ENCODE results near the gene PET117. TPM values are rescaled to one million over a fixed set of nuclear protein-coding genes. Genes with fewer than 3 reads are reported as not detected.
"Not testable (repeated sequence)": the region's sequence is repeated elsewhere in the genome, so short reads cannot be mapped to it uniquely, and the experiment has no call there.

The PET117 gene
- polyA plus RNA-seq, 1 experiment: 12.1 TPM

DNA sequence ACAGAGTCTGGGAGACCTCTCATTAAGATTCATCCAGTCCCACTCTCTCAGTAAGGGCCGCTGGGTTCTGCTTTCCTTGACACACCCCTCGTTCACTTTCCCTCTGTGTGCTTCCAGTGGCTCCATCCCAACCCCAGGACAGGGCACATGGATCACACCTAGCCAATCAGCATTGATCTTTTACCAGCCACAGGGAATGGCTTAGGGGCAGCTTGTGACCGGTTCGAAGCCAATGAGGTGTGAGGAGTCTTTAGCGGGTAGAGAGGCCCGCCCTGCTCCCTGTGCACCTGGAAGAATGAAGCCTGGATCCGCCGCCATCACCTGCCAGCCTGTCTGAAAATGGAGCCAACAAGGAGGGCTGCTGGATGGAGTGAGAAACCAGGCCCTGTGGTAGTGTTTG, 44.8 kb upstream of the PET117 start:
- ChIA-PET CTCF (no interaction called here), POLR2A (no interaction called here)
- DNase-seq (ENCODE audit: low read depth, low spot score): no peak
- H3K27me3 ChIP-seq (ENCODE audit: control insufficient read depth, insufficient read depth, low read length): no peaks in the 10 kb centered on the region
- H3K27ac ChIP-seq (ENCODE audit: low read depth, low read length): no peak overlapping the region
- H3K4me3 ChIP-seq (ENCODE audit: low read depth, low read length): no peak overlapping the region
- H3K9me3 ChIP-seq (ENCODE audit: control insufficient read depth, insufficient read depth, low read length): no peaks in the 10 kb centered on the region
- TF ChIP-seq, protein P1, sequence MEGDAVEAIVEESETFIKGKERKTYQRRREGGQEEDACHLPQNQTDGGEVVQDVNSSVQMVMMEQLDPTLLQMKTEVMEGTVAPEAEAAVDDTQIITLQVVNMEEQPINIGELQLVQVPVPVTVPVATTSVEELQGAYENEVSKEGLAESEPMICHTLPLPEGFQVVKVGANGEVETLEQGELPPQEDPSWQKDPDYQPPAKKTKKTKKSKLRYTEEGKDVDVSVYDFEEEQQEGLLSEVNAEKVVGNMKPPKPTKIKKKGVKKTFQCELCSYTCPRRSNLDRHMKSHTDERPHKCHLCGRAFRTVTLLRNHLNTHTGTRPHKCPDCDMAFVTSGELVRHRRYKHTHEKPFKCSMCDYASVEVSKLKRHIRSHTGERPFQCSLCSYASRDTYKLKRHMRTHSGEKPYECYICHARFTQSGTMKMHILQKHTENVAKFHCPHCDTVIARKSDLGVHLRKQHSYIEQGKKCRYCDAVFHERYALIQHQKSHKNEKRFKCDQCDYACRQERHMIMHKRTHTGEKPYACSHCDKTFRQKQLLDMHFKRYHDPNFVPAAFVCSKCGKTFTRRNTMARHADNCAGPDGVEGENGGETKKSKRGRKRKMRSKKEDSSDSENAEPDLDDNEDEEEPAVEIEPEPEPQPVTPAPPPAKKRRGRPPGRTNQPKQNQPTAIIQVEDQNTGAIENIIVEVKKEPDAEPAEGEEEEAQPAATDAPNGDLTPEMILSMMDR (IDR thresholded peaks at IDR 0.05; ENCODE audit: low read depth, low read length): no peak

DNA sequence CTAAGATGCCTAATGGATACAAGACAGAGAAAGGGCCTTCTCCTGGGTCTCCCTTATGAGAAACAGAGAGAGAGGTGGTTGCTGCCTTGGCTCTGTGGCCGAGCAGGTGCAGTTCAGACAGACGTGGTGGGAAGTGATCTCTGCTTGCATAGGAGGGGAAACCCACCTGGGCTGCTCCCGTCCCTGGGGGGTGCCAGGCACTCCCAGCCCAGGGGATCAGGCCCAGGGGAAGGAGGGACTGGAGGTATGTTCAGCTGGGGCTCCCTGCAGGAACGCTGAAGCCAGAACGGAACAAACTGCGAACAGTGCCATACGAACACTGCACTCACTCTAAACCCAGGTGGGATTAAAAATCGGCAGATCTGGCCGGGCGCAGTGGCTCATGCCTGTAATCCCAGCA, 44.3 kb upstream of the PET117 start:
- no peak for DNase-seq (ENCODE audit: low read depth, low spot score)
- Histone ChIP-seq H3K9me3 (ENCODE audit: control insufficient read depth, insufficient read depth, low read length) (no peaks in the 10 kb centered on the region), H3K27me3 (ENCODE audit: control insufficient read depth, insufficient read depth, low read length) (no peaks in the 10 kb centered on the region), H3K27ac (ENCODE audit: low read depth, low read length) (no peak overlapping the region), H3K4me3 (ENCODE audit: low read depth, low read length) (no peak overlapping the region)
- TF ChIP-seq, protein P1 (IDR thresholded peaks at IDR 0.05; ENCODE audit: low read depth, low read length): no peak
- ChIA-PET POLR2A (no interaction called here), CTCF (no interaction called here)

DNA sequence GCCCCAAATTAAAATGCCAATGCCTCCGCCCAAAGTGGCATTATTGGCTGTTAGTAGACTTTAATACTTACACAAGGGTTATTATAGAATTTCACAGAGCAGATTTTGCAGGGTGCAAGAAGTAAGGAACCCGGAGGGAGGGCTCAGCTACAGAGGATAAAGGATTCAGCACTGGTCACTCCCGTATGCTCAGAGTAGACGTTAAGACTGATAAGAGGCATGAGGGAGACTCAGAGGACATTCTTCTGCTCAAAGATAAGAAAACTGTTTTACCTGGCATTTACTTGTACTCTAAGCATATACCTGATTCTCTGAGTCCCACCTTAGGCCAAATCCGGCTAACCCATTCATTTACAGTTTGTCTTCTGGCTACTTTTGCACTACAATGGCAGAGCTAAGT, 43.5 kb upstream of the PET117 start:
- Histone ChIP-seq H3K4me3 (ENCODE audit: low read depth, low read length) (no peak overlapping the region), H3K9me3 (ENCODE audit: control insufficient read depth, insufficient read depth, low read length) (no peaks in the 10 kb centered on the region), H3K27me3 (ENCODE audit: control insufficient read depth, insufficient read depth, low read length) (no peaks in the 10 kb centered on the region), H3K27ac (ENCODE audit: low read depth, low read length) (no peak overlapping the region)
- TF ChIP-seq, protein P1 (IDR thresholded peaks at IDR 0.05; ENCODE audit: low read depth, low read length): no peak
- DNase-seq (ENCODE audit: low read depth, low spot score): no peak
- CTCF ChIA-PET: no interaction called here
- POLR2A ChIA-PET: no interaction called here

DNA sequence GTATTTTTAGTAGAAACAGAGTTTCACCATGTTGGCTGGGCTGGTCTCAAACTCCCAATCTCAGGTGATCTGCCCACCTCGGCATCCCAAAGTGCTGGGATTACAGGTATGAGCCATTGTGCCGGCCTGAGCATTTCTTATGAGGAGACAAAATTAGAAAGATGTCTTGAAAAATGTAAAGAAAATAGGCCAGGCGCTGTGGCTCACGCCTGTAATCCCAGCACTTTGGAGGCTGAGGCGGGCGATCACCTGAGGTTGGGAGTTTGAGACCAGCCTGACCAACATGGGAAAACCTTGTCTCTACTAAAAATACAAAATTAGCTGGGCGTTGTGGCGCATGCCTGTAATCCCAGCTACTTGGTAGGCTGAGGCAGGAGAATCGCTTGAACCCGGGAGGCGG, 37.1 kb upstream of the PET117 start:
- DNase-seq (ENCODE audit: low read depth, low spot score); H3K9me3 ChIP-seq (ENCODE audit: control insufficient read depth, insufficient read depth, low read length); CTCF ChIA-PET; POLR2A ChIA-PET; H3K27ac ChIP-seq (ENCODE audit: low read depth, low read length); H3K4me3 ChIP-seq (ENCODE audit: low read depth, low read length); H3K27me3 ChIP-seq (ENCODE audit: control insufficient read depth, insufficient read depth, low read length): not testable (repeated sequence)

DNA sequence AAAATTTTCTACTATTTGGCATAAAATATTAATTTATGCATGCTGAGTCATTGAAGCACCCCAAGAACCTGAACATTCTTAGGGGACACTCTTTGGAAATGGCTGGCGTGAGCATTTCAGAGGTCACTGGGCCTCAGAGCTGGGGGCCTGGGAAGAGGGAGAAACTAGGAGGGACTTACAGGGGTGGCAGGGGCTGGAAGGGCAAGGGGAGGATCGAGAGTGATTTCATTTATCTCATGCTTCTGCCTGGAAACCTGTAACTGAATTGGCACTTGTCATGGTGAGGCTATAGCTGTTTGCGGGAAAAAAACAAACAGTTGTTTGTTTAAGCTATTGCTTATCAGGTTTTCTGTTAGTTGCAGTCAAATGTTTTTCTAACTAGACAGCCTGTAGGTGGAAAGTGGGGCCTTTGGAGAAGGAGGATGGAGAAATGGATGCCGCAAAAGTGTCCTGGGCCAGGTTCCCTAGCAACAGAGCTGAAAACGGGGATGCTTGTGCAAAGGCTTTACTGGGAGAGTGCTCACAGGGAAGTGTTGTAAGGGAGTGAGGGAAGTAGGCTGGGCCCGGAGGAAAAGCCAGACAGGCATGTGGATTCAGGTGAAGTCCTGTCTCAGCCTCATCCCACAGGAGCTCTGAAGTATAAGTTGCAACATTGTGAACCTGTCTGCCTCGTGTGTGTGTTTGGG, 36.4 kb upstream of the PET117 start:
- ChIA-PET CTCF (interaction anchor here (0.6 kb wide), 1 partner anchor 1097 kb away, joined by 3 read pairs; no protein-coding TSS in a partner anchor), POLR2A (no interaction called here)
- no peaks in the 10 kb centered on the region for H3K27me3 ChIP-seq (ENCODE audit: control insufficient read depth, insufficient read depth, low read length)
- no peak overlapping the region for H3K27ac ChIP-seq (ENCODE audit: low read depth, low read length)
- TF ChIP-seq, protein P1 (IDR thresholded peaks at IDR 0.05; ENCODE audit: low read depth, low read length): no peak
- DNase-seq (ENCODE audit: low read depth, low spot score): no peak
- no peak overlapping the region for H3K4me3 ChIP-seq (ENCODE audit: low read depth, low read length)
- no peaks in the 10 kb centered on the region for H3K9me3 ChIP-seq (ENCODE audit: control insufficient read depth, insufficient read depth, low read length)
